GM23338 (cell line): ENCODE results near the gene EYA3. TPM values are rescaled to one million over a fixed set of nuclear protein-coding genes. Genes with fewer than 3 reads are reported as not detected.

Experiments
- ATAC-seq: fragments of 200-7000 bp; cut with Tn5 transposase; 3 replicates; pipeline ENCODE4 v1.9.1; 2020
- DNase-seq: peaks from one replicate; pipeline ENCODE4 v3.0.0-alpha.2; 2015; ENCODE audit warnings: low spot score
- H2AFZ ChIP-seq: fragments of 200-600 bp; sonication (generic); 2 replicates; pipeline ENCODE4 v1.8.0; 2016; ENCODE audit warnings: antibody characterized with exemption, mild to moderate bottlenecking, moderate library complexity
- H3F3A ChIP-seq: fragments of 200-600 bp; sonication (generic); replicated peaks from 2 replicates; pipeline ENCODE4 v1.8.0; 2017; ENCODE audit warnings: antibody characterized with exemption, mixed run types, low read depth
- H3K27ac ChIP-seq: fragments of 200-600 bp; sonication (generic); 2 replicates; pipeline ENCODE4 v1.6.1; 2016; ENCODE audit warnings: low read depth
- H3K27me3 ChIP-seq: fragments of 200-600 bp; sonication (generic); 2 replicates; pipeline ENCODE4 v1.8.0; 2016; ENCODE audit warnings: mild to moderate bottlenecking, mixed run types, moderate library complexity; ENCODE audit not compliant: insufficient read depth
- H3K36me3 ChIP-seq: fragments of 200-600 bp; sonication (generic); 2 replicates; pipeline ENCODE4 v1.8.0; 2016; ENCODE audit warnings: mild to moderate bottlenecking; ENCODE audit not compliant: insufficient read depth
- H3K4me1 ChIP-seq: fragments of 200-600 bp; sonication (generic); 2 replicates; pipeline ENCODE4 v1.8.0; 2016; ENCODE audit warnings: mild to moderate bottlenecking, moderate library complexity; ENCODE audit not compliant: insufficient read depth
- H3K4me2 ChIP-seq: fragments of 200-600 bp; sonication (generic); 2 replicates; pipeline ENCODE4 v1.7.1; 2017; ENCODE audit warnings: mixed run types
- H3K4me3 ChIP-seq: fragments of 200-600 bp; sonication (generic); 2 replicates; pipeline ENCODE4 v1.6.1; 2016; ENCODE audit warnings: mixed run types
- H3K79me2 ChIP-seq: fragments of 200-600 bp; sonication (generic); replicated peaks from 2 replicates; pipeline ENCODE4 v1.8.0; 2017; ENCODE audit warnings: mild to moderate bottlenecking; ENCODE audit not compliant: insufficient read depth
- H3K9me2 ChIP-seq: fragments of 200-600 bp; sonication (generic); 2 replicates; pipeline ENCODE4 v1.8.0; 2017; ENCODE audit not compliant: insufficient read depth
- H4K20me1 ChIP-seq: fragments of 200-600 bp; sonication (generic); replicated peaks from 2 replicates; pipeline ENCODE4 v1.8.0; 2017; ENCODE audit warnings: mild to moderate bottlenecking; ENCODE audit not compliant: insufficient read depth
- H3K27ac Mint-ChIP-seq: 2 replicates; pipeline ENCODE4 v1.8.0; 2020; ENCODE audit warnings: inconsistent platforms, mild to moderate bottlenecking, moderate library complexity, mixed read lengths
- H3K27me3 Mint-ChIP-seq: 3 replicates; pipeline ENCODE4 v1.8.0; 2022; ENCODE audit warnings: low read depth, mild to moderate bottlenecking, moderate library complexity, mixed read lengths, inconsistent platforms; ENCODE audit not compliant: insufficient read depth, poor library complexity
- H3K36me3 Mint-ChIP-seq: 3 replicates; pipeline ENCODE4 v1.8.0; 2021; ENCODE audit warnings: low read depth, mild to moderate bottlenecking, inconsistent platforms, moderate library complexity, mixed read lengths
- H3K4me1 Mint-ChIP-seq: 3 replicates; pipeline ENCODE4 v1.8.0; 2020; ENCODE audit warnings: mild to moderate bottlenecking, inconsistent platforms, mixed read lengths
- H3K4me3 Mint-ChIP-seq: 3 replicates; pipeline ENCODE4 v1.8.0; 2021; ENCODE audit warnings: moderate library complexity, mild to moderate bottlenecking, inconsistent platforms, mixed read lengths
- H3K9me3 Mint-ChIP-seq: 3 replicates; pipeline ENCODE4 v1.8.0; 2020; ENCODE audit warnings: moderate library complexity, mild to moderate bottlenecking, inconsistent platforms, mixed read lengths
- CREB1 ChIP-seq: fragments of 250-450 bp; sonication (Bioruptor Pico); IDR thresholded peaks from 2 replicates; pipeline ENCODE4 v1.5.0; 2020; ENCODE audit warnings: low read depth, mild to moderate bottlenecking, moderate library complexity
- EZH2 ChIP-seq: fragments of 200-600 bp; sonication (generic); IDR thresholded peaks from one replicate; pipeline ENCODE4 v1.8.0; 2017; ENCODE audit warnings: antibody characterized with exemption, mild to moderate bottlenecking, low read depth; ENCODE audit not compliant: unreplicated experiment
- EZH2phosphoT487 ChIP-seq: fragments of 200-600 bp; sonication (generic); IDR thresholded peaks from one replicate; pipeline ENCODE4 v1.8.1; 2018; ENCODE audit warnings: antibody characterized with exemption; ENCODE audit not compliant: unreplicated experiment
- JUNB ChIP-seq: IDR thresholded peaks from one replicate; pipeline ENCODE4 v1.6.1; 2016; ENCODE audit warnings: antibody characterized with exemption; ENCODE audit not compliant: unreplicated experiment
- NANOG ChIP-seq: IDR thresholded peaks from 2 replicates; pipeline ENCODE4 v1.6.1; 2016; ENCODE audit warnings: antibody characterized with exemption, borderline replicate concordance
- POLR2AphosphoS5 ChIP-seq: IDR thresholded peaks from 2 replicates; pipeline ENCODE4 v1.6.1; 2016; ENCODE audit warnings: antibody characterized with exemption, low read depth
- STAT1 ChIP-seq: IDR thresholded peaks from one replicate; pipeline ENCODE4 v1.6.1; 2016; ENCODE audit warnings: antibody characterized with exemption; ENCODE audit not compliant: unreplicated experiment
- ZNF114 ChIP-seq: fragments of 250-450 bp; sonication (Bioruptor Pico); IDR thresholded peaks from 2 replicates; pipeline ENCODE4 v1.5.0; 2020; ENCODE audit warnings: mild to moderate bottlenecking, moderate library complexity
- ZNF331 ChIP-seq: fragments of 250-450 bp; sonication (Bioruptor Pico); IDR thresholded peaks from 2 replicates; pipeline ENCODE4 v1.5.0; 2020; ENCODE audit warnings: low read depth, mild to moderate bottlenecking, moderate library complexity
- polyA plus RNA-seq: library from polyadenylated mRNA; unstranded; fragments of >200 nt; fragmentation: Nextera tagmentation; extraction: Ambion mirVana; gene quantifications from 2 replicates; pipeline ENCODE4 v1.2.1, GENCODE V29; 2016
- total RNA-seq: library from RNA; depleted of rRNA; stranded (reverse); fragments of >200 nt; shearing (Covaris generic); gene quantifications from 2 replicates; pipeline ENCODE4 v1.2.3, GENCODE V29; 2014
- TF ChIP-seq, protein P1 (sequence below): IDR thresholded peaks from one replicate; pipeline ENCODE4 v1.6.1; 2018; ENCODE audit warnings: antibody characterized with exemption; ENCODE audit not compliant: unreplicated experiment
- TF ChIP-seq, protein P2 (sequence below), 2 experiments: fragments of 200-600 bp in 1 of 2; sonication (generic) in 1 of 2; conservative IDR thresholded peaks; 2 replicates each; pipeline versions ENCODE4 v1.5.1 to v1.6.1; 2016 to 2017; ENCODE audit warnings: antibody characterized with exemption in 2 of 2, low read depth in 2 of 2, mild to moderate bottlenecking in 2 of 2, moderate library complexity in 1 of 2
- TF ChIP-seq, protein P3 (sequence below): fragments of 250-450 bp; sonication (Bioruptor Pico); IDR thresholded peaks from 2 replicates; pipeline ENCODE4 v1.5.0; 2020; ENCODE audit warnings: mild to moderate bottlenecking, moderate library complexity
- TF ChIP-seq, protein P4 (sequence below): IDR thresholded peaks from 2 replicates; pipeline ENCODE4 v1.6.1; 2016; ENCODE audit warnings: antibody characterized with exemption

EYA3 gene
- total and polyA plus RNA-seq, 2 experiments from 2014 or later: 12.5 to 33.6 TPM

DNA sequence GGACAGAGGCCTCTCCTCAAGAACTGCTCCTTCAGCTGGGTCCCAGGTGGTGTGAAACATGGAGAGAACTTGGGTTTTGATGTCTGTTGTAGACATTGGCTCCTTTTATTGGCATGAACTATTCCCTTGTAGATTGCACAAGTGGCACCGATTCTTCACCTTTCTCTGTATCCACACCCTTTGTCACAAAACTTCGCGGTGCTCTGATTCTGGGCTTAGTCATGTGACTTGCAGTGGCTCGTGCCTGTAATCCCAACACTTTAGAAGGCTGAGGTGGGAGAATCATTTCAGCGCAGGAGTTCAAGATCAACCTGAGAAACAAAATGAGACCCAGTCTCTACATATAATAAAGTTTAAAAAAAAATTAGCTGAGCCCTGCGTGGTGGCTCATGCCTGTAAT is 42.5 kb upstream of the EYA3 start:
- Histone ChIP-seq H3K27ac (no peak overlapping the region), H3K79me2 (no peaks in the 10 kb centered on the region), H3K4me1 (no peaks in the 10 kb centered on the region), H3K36me3 (no peaks in the 10 kb centered on the region), H2AFZ (peak overlapping the region; percentile 72), H3K9me2 (no peaks in the 10 kb centered on the region), H4K20me1 (no peaks in the 10 kb centered on the region), H3F3A (no peaks in the 10 kb centered on the region), H3K4me3 (no peak overlapping the region), H3K4me2 (no peak overlapping the region), H3K27me3 (no peaks in the 10 kb centered on the region)
- no peaks in the 10 kb centered on the region for H3K9me3 Mint-ChIP-seq
- ATAC-seq (no peak), DNase-seq (no peak)
- no peaks in the 10 kb centered on the region for H3K36me3 Mint-ChIP-seq
- no peak for TF ChIP-seq NANOG
- no peak for TF ChIP-seq STAT1
- TF ChIP-seq POLR2AphosphoS5: no peak
- TF ChIP-seq EZH2: no peak
- no peak for TF ChIP-seq ZNF331 (CRISPR knock-in tag)
- TF ChIP-seq ZNF114 (CRISPR knock-in tag): no peak
- TF ChIP-seq, protein P1, sequence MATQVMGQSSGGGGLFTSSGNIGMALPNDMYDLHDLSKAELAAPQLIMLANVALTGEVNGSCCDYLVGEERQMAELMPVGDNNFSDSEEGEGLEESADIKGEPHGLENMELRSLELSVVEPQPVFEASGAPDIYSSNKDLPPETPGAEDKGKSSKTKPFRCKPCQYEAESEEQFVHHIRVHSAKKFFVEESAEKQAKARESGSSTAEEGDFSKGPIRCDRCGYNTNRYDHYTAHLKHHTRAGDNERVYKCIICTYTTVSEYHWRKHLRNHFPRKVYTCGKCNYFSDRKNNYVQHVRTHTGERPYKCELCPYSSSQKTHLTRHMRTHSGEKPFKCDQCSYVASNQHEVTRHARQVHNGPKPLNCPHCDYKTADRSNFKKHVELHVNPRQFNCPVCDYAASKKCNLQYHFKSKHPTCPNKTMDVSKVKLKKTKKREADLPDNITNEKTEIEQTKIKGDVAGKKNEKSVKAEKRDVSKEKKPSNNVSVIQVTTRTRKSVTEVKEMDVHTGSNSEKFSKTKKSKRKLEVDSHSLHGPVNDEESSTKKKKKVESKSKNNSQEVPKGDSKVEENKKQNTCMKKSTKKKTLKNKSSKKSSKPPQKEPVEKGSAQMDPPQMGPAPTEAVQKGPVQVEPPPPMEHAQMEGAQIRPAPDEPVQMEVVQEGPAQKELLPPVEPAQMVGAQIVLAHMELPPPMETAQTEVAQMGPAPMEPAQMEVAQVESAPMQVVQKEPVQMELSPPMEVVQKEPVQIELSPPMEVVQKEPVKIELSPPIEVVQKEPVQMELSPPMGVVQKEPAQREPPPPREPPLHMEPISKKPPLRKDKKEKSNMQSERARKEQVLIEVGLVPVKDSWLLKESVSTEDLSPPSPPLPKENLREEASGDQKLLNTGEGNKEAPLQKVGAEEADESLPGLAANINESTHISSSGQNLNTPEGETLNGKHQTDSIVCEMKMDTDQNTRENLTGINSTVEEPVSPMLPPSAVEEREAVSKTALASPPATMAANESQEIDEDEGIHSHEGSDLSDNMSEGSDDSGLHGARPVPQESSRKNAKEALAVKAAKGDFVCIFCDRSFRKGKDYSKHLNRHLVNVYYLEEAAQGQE: no peak
- no peak for TF ChIP-seq CREB1 (CRISPR knock-in tag)
- TF ChIP-seq, protein P2, sequence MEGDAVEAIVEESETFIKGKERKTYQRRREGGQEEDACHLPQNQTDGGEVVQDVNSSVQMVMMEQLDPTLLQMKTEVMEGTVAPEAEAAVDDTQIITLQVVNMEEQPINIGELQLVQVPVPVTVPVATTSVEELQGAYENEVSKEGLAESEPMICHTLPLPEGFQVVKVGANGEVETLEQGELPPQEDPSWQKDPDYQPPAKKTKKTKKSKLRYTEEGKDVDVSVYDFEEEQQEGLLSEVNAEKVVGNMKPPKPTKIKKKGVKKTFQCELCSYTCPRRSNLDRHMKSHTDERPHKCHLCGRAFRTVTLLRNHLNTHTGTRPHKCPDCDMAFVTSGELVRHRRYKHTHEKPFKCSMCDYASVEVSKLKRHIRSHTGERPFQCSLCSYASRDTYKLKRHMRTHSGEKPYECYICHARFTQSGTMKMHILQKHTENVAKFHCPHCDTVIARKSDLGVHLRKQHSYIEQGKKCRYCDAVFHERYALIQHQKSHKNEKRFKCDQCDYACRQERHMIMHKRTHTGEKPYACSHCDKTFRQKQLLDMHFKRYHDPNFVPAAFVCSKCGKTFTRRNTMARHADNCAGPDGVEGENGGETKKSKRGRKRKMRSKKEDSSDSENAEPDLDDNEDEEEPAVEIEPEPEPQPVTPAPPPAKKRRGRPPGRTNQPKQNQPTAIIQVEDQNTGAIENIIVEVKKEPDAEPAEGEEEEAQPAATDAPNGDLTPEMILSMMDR (conservative IDR thresholded peaks at IDR 0.05; ENCODE audit: low read depth in 2 of 2): no peak
- TF ChIP-seq, protein P3, sequence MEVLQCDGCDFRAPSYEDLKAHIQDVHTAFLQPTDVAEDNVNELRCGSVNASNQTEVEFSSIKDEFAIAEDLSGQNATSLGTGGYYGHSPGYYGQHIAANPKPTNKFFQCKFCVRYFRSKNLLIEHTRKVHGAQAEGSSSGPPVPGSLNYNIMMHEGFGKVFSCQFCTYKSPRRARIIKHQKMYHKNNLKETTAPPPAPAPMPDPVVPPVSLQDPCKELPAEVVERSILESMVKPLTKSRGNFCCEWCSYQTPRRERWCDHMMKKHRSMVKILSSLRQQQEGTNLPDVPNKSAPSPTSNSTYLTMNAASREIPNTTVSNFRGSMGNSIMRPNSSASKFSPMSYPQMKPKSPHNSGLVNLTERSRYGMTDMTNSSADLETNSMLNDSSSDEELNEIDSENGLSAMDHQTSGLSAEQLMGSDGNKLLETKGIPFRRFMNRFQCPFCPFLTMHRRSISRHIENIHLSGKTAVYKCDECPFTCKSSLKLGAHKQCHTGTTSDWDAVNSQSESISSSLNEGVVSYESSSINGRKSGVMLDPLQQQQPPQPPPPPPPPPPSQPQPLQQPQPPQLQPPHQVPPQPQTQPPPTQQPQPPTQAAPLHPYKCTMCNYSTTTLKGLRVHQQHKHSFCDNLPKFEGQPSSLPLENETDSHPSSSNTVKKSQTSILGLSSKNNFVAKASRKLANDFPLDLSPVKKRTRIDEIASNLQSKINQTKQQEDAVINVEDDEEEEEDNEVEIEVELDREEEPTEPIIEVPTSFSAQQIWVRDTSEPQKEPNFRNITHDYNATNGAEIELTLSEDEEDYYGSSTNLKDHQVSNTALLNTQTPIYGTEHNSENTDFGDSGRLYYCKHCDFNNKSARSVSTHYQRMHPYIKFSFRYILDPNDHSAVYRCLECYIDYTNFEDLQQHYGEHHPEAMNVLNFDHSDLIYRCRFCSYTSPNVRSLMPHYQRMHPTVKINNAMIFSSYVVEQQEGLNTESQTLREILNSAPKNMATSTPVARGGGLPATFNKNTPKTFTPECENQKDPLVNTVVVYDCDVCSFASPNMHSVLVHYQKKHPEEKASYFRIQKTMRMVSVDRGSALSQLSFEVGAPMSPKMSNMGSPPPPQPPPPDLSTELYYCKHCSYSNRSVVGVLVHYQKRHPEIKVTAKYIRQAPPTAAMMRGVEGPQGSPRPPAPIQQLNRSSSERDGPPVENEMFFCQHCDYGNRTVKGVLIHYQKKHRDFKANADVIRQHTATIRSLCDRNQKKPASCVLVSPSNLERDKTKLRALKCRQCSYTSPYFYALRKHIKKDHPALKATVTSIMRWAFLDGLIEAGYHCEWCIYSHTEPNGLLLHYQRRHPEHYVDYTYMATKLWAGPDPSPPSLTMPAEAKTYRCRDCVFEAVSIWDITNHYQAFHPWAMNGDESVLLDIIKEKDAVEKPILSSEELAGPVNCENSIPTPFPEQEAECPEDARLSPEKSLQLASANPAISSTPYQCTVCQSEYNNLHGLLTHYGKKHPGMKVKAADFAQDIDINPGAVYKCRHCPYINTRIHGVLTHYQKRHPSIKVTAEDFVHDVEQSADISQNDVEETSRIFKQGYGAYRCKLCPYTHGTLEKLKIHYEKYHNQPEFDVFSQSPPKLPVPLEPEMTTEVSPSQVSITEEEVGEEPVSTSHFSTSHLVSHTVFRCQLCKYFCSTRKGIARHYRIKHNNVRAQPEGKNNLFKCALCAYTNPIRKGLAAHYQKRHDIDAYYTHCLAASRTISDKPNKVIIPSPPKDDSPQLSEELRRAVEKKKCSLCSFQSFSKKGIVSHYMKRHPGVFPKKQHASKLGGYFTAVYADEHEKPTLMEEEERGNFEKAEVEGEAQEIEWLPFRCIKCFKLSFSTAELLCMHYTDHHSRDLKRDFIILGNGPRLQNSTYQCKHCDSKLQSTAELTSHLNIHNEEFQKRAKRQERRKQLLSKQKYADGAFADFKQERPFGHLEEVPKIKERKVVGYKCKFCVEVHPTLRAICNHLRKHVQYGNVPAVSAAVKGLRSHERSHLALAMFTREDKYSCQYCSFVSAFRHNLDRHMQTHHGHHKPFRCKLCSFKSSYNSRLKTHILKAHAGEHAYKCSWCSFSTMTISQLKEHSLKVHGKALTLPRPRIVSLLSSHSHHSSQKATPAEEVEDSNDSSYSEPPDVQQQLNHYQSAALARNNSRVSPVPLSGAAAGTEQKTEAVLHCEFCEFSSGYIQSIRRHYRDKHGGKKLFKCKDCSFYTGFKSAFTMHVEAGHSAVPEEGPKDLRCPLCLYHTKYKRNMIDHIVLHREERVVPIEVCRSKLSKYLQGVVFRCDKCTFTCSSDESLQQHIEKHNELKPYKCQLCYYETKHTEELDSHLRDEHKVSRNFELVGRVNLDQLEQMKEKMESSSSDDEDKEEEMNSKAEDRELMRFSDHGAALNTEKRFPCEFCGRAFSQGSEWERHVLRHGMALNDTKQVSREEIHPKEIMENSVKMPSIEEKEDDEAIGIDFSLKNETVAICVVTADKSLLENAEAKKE (CRISPR knock-in tag): no peak
- no peak for TF ChIP-seq JUNB
- no peak for TF ChIP-seq EZH2phosphoT487
- TF ChIP-seq, protein P4, sequence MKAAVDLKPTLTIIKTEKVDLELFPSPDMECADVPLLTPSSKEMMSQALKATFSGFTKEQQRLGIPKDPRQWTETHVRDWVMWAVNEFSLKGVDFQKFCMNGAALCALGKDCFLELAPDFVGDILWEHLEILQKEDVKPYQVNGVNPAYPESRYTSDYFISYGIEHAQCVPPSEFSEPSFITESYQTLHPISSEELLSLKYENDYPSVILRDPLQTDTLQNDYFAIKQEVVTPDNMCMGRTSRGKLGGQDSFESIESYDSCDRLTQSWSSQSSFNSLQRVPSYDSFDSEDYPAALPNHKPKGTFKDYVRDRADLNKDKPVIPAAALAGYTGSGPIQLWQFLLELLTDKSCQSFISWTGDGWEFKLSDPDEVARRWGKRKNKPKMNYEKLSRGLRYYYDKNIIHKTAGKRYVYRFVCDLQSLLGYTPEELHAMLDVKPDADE: no peak
- H3K27me3 Mint-ChIP-seq: peaks cover 7% of the 10 kb centered on the region
- peaks cover 3% of the 10 kb centered on the region; the same call in 1 of the 3 replicates for H3K4me1 Mint-ChIP-seq
- H3K27ac Mint-ChIP-seq: no peak overlapping the region
- no peak overlapping the region for H3K4me3 Mint-ChIP-seq
